Heart right ventricle (tissue), 16 donors: ENCODE data around the gene PCDHA1. TPM values are rescaled to one million over a fixed set of nuclear protein-coding genes. Genes with fewer than 3 reads are reported as not detected.
A peak's percentile ranks its signal among the peaks of the same experiment; 100 is the strongest.

Experiments used
- ATAC-seq, 8 donors: fragments of 200-7000 bp; cut with Tn5 transposase; one replicate each; pipeline ENCODE4 v1.9.1; 2020; ENCODE audit warnings: mild to moderate bottlenecking in 8 of 8, moderate library complexity in 8 of 8, moderate number of reproducible peaks in 1 of 8
- DNase-seq, 2 donors: peaks; one replicate each; pipeline ENCODE4 v3.0.0-alpha.2; 2020
- H3K27ac ChIP-seq, 10 donors: fragments of 200-600 bp; sonication (generic) in 2 of 10; one replicate each; pipeline versions ENCODE4 v1.5.0 to v1.8.0; 2020 to 2022; ENCODE audit warnings: mild to moderate bottlenecking in 3 of 10
- H3K27me3 ChIP-seq, 7 donors: fragments of 200-600 bp; one replicate each; pipeline ENCODE4 v1.8.0; 2021 to 2022; ENCODE audit warnings: mild to moderate bottlenecking in 2 of 7
- H3K36me3 ChIP-seq, 9 donors: fragments of 200-600 bp; sonication (generic) in 1 of 9; one replicate each; pipeline versions ENCODE4 v1.5.0 to v1.8.0; 2020 to 2022; ENCODE audit warnings: mild to moderate bottlenecking in 2 of 9
- H3K4me1 ChIP-seq, 9 donors: fragments of 200-600 bp; sonication (generic) in 1 of 9; one replicate each; pipeline versions ENCODE4 v1.5.0 to v1.8.0; 2020 to 2022; ENCODE audit warnings: mild to moderate bottlenecking in 4 of 9
- H3K4me3 ChIP-seq, 10 donors: fragments of 200-600 bp; sonication (generic) in 2 of 10; one replicate each; pipeline versions ENCODE4 v1.5.0 to v1.8.0; 2020 to 2022; ENCODE audit warnings: mild to moderate bottlenecking in 7 of 10, moderate library complexity in 2 of 10
- H3K9me3 ChIP-seq, 11 donors: fragments of 200-600 bp in 10 of 11; sonication (generic) in 2 of 11; one replicate each; pipeline versions ENCODE4 v1.5.0 to v1.8.0; 2013 to 2022; ENCODE audit warnings: mild to moderate bottlenecking in 2 of 11, control low read depth in 1 of 11, moderate library complexity in 1 of 11
- CTCF ChIP-seq, 9 donors: fragments of 200-600 bp; sonication (generic) in 2 of 9; IDR thresholded peaks; one replicate each; pipeline versions ENCODE4 v1.5.0 to v1.8.0; 2021 to 2022; ENCODE audit warnings: antibody characterized with exemption in 9 of 9, mild to moderate bottlenecking in 5 of 9, moderate library complexity in 1 of 9
- WGBS, 2 donors: extraction: QIAGEN DNeasy Blood & Tissue Kit; methylation state at CpG; one replicate each; pipeline ENCODE4 v1.1.7; 2013; ENCODE audit warnings: inconsistent platforms in 1 of 2; 5-methylcytosine and 5-hydroxymethylcytosine counted together
- intact Hi-C, 10 donors: fragments of 100-400 bp; cut with DNase I; formaldehyde crosslinking; loops; one replicate each; pipeline versions ENCODE4 v1.11.1 to v1.14.2; 2022
- polyA plus RNA-seq, 2 donors: library from polyadenylated mRNA; stranded (reverse); fragments of 200-250 nt; gene quantifications; one replicate each; pipeline ENCODE4 v1.2.3, GENCODE V29; 2013
- total RNA-seq, 10 donors: library from RNA; stranded (reverse); fragmentation: NEBNext Ultra II Directional in 3 of 10; extraction: Animal tissue kit (Norgen Biotek cat#: 25700) in 3 of 10; gene quantifications; one replicate each; pipeline versions ENCODE4 v1.2.1 to v1.2.4, GENCODE V29; 2021 to 2023
- donor health status: Arrhythmogenic right ventricular cardiomyopathy.
- donor health status: ischemic (EF 13 %, LVEDD 7.1; RV severe dilation, severe dysfunction).
- donor health status: healthy with polysubstance abuse.
- donor health status: DM: no; HTN: yes; CAD: no.
- donor health status: DM: no; HTN: no; CAD: no.
- donor health status: ischemic (EF 25% LVEDD 6.9; RV normal size, moderate dysfunction).
- donor health status: ischemic (EF 25% LVEDD 5.7; RV mildly dilated, moderate dysfunction).
- donor health status: healthy.
- donor health status: DM: yes; HTN: yes; CAD: no.
- donor health status: Ischemic cardiomyopathy.
- donor health status: ischemic (EF 35%, LVEDD 5.7; RV mildly dilated, moderate dysfunction).
- donor health status: nonischemic (EF 11% LVEDD 7.7; RV severe dilation, severe dysfunction).
- donor health status: DM: yes; HTN: yes; CAD: no.
- donor health status: PGD.
- donor health status: ischemic (EF 29% LVEDD 5.4; RV normal size, mild dysfunction).
- donor health status: nonischemic (EF 23%, LVEDD 6.1; RV moderate dilation, normal function).

Gene PCDHA1
- total and polyA plus RNA-seq, 12 donors: 0.07 to 0.09 TPM; not detected in 10

- no peak overlapping the region for H3K27ac ChIP-seq
- peaks cover 0 to 65% (median 41%) of the 10 kb centered on the region in 7 donors for H3K27me3 ChIP-seq
Measured at GRCh38 chr5:141001844-141002604, 216.1 kb downstream of the PCDHA1 start.

GRCh38 chr5:141002605-141002965, 216.6 kb downstream of the PCDHA1 start:
- H3K4me3 ChIP-seq: peak overlapping the region in 1 of 10 donors; percentile 35
- ATAC-seq (no peak), DNase-seq (no peak)
- peaks cover 0 to 66% (median 41%) of the 10 kb centered on the region in 7 donors for H3K27me3 ChIP-seq
- H3K4me1 ChIP-seq: peaks cover 0 to 12% (median 5%) of the 10 kb centered on the region in 9 donors
- no peak overlapping the region for H3K27ac ChIP-seq
- H3K9me3 ChIP-seq: no peaks in the 10 kb centered on the region
- 49 to 55% methylated on average over 3 of the region's 3 CpGs for WGBS, 2 donors
- no peak for TF ChIP-seq CTCF (IDR thresholded peaks at IDR 0.05)
- no peaks in the 10 kb centered on the region for H3K36me3 ChIP-seq
- intact Hi-C loops: no loop called here

More at GRCh38 chr5:141001844-141002604, 216.1 kb downstream of the PCDHA1 start:
- TF ChIP-seq CTCF (IDR thresholded peaks at IDR 0.05): no peak
- Histone ChIP-seq H3K36me3 (no peaks in the 10 kb centered on the region), H3K4me1 (peaks cover 0 to 12% (median 5%) of the 10 kb centered on the region in 9 donors), H3K4me3 (peak overlapping the region in 6 of 10 donors; percentile 24 to 42 (median 36)), H3K9me3 (no peaks in the 10 kb centered on the region)
- no peak for DNase-seq
- intact Hi-C loops: no loop called here
- WGBS, 2 donors: 1 to 3% methylated on average over 19 of the region's 19 CpGs
- ATAC-seq: peak in 2 of 8 donors; percentile 34 to 44

GRCh38 chr5:141003031-141003430, 217.1 kb downstream of the PCDHA1 start:
- ATAC-seq (no peak), DNase-seq (no peak)
- WGBS, 2 donors: 84 to 89% methylated on average over 3 of the region's 3 CpGs
- Histone ChIP-seq H3K4me1 (peaks cover 0 to 12% (median 5%) of the 10 kb centered on the region in 9 donors), H3K4me3 (no peak overlapping the region), H3K27me3 (peaks cover 0 to 66% (median 41%) of the 10 kb centered on the region in 7 donors), H3K9me3 (no peaks in the 10 kb centered on the region), H3K27ac (no peak overlapping the region), H3K36me3 (no peaks in the 10 kb centered on the region)
- intact Hi-C loops: no loop called here
- no peak for TF ChIP-seq CTCF (IDR thresholded peaks at IDR 0.05)

GRCh38 chr5:141003791-141004611, 218.1 kb downstream of the PCDHA1 start:
- intact Hi-C loops: no loop called here
- 42 to 49% methylated on average over 4 of the region's 4 CpGs for WGBS, 2 donors

More at GRCh38 chr5:141003791-141004611, 218.1 kb downstream of the PCDHA1 start:
- Histone ChIP-seq H3K4me1 (peaks cover 0 to 12% (median 5%) of the 10 kb centered on the region in 9 donors), H3K27me3 (peaks cover 0 to 56% (median 40%) of the 10 kb centered on the region in 7 donors), H3K27ac (no peak overlapping the region), H3K9me3 (no peaks in the 10 kb centered on the region), H3K36me3 (no peaks in the 10 kb centered on the region), H3K4me3 (no peak overlapping the region)
- TF ChIP-seq CTCF (IDR thresholded peaks at IDR 0.05): no peak
- no peak for DNase-seq
- ATAC-seq: no peak
